A673 (cell line): Measurements from ENCODE around the gene ARFGAP2. TPM values are rescaled to one million over a fixed set of nuclear protein-coding genes. Genes with fewer than 3 reads are reported as not detected.

Experiments used
- Bru-seq: library from RNA; stranded (reverse); fragments of 400-500 nt; gene quantifications from one replicate; lab custom pipeline; 2021; lab: Mats Ljungman, UMichigan
- BruChase-seq, 2 experiments: library from RNA; stranded (reverse); fragments of 400-500 nt; gene quantifications; one replicate each; lab custom pipeline; 2021; lab: Mats Ljungman, UMichigan
- BruUV-seq: library from RNA; stranded (reverse); fragments of 400-500 nt; replicated peaks from 2 replicates; lab custom pipeline; 2021; lab: Mats Ljungman, UMichigan
- CTCF ChIA-PET: fragments of 300-600 bp; sonication (Branson Sonifier 250); formaldehyde crosslinking; loops from one replicate; lab custom pipeline; 2022; ENCODE audit warnings: antibody characterized with exemption; lab: Charles Lee
- POLR2A ChIA-PET: fragments of 300-600 bp; sonication (Branson Sonifier 250); formaldehyde crosslinking; loops from one replicate; lab custom pipeline; 2022; ENCODE audit warnings: antibody characterized with exemption; ENCODE audit not compliant: low non-redundant PET; lab: Charles Lee
- DNase-seq: peaks from one replicate; pipeline ENCODE4 v3.0.0-alpha.2; 2015; ENCODE audit warnings: low spot score
- H3K27ac ChIP-seq: fragments of 200-600 bp; sonication (generic); 2 replicates; pipeline ENCODE4 v1.5.1; 2016; ENCODE audit warnings: mixed run types, low read depth, mild to moderate bottlenecking, mixed read lengths, antibody characterized with exemption, low read length; ENCODE audit not compliant: poor library complexity, severe bottlenecking
- H3K27me3 ChIP-seq: fragments of 200-600 bp; sonication (generic); replicated peaks from 2 replicates; pipeline ENCODE4 v1.6.1; 2017; ENCODE audit warnings: mixed run types, low read depth, mild to moderate bottlenecking, mixed read lengths, antibody characterized with exemption, low read length; ENCODE audit not compliant: insufficient read depth, poor library complexity
- H3K36me3 ChIP-seq: fragments of 200-600 bp; sonication (generic); 2 replicates; pipeline ENCODE4 v1.6.1; 2016; ENCODE audit warnings: mixed run types, mild to moderate bottlenecking, mixed read lengths, antibody characterized with exemption, low read length; ENCODE audit not compliant: insufficient read depth, poor library complexity, severe bottlenecking
- H3K4me1 ChIP-seq: fragments of 200-600 bp; sonication (generic); 2 replicates; pipeline ENCODE4 v1.6.1; 2017; ENCODE audit warnings: mixed run types, mild to moderate bottlenecking, mixed read lengths, antibody characterized with exemption, low read length; ENCODE audit not compliant: insufficient read depth, poor library complexity, severe bottlenecking
- H3K4me3 ChIP-seq: fragments of 200-600 bp; sonication (generic); 2 replicates; pipeline ENCODE4 v1.5.1; 2016; ENCODE audit warnings: low read depth, mixed run types, mild to moderate bottlenecking, mixed read lengths, low read length; ENCODE audit not compliant: poor library complexity, severe bottlenecking
- H3K9me3 ChIP-seq: fragments of 200-600 bp; sonication (generic); 2 replicates; pipeline ENCODE4 v1.6.1; 2016; ENCODE audit warnings: mixed run types, low read depth, mild to moderate bottlenecking, mixed read lengths, antibody characterized with exemption, low read length; ENCODE audit not compliant: poor library complexity, severe bottlenecking
- EZH2 ChIP-seq: fragments of 200-600 bp; sonication (generic); IDR thresholded peaks from 2 replicates; pipeline ENCODE4 v1.6.1; 2017; ENCODE audit warnings: borderline replicate concordance, low read depth, mild to moderate bottlenecking, mixed read lengths, antibody characterized with exemption, low read length; ENCODE audit not compliant: poor library complexity, severe bottlenecking
- intact Hi-C: fragments of 100-400 bp; cut with micrococcal nuclease; formaldehyde crosslinking; loops from one replicate; pipeline ENCODE4 v1.10.0; 2022; ENCODE audit not compliant: unreplicated experiment
- long read RNA-seq: library from polyadenylated mRNA; stranded (forward); transcript quantifications from one replicate; pipeline ENCODE4 v2.0.0, GENCODE V29; 2022
- total RNA-seq: library from RNA; stranded (reverse); gene quantifications from 2 replicates; pipeline ENCODE4 v1.2.3, GENCODE V29; 2021
- TF ChIP-seq, protein P1 (sequence below): fragments of 300-800, 200-600 bp; sonication (generic); conservative IDR thresholded peaks from 2 replicates; pipeline ENCODE4 v1.5.1; 2017; ENCODE audit warnings: low read depth, mild to moderate bottlenecking, antibody characterized with exemption, low read length, moderate library complexity, mixed read lengths

ARFGAP2 gene
- total RNA-seq (179 and 206 TPM in 2 replicates), Bru-seq, nascent RNA (percentile 95 among the genes with signal in this experiment), BruChase-seq, experiment 1, labeled RNA remaining after a 2-hour chase (percentile 97 among the genes with signal in this experiment), BruChase-seq, experiment 2, labeled RNA remaining after a 6-hour chase (percentile 96 among the genes with signal in this experiment)
- long read RNA-seq, transcript ARFGAP2-229 (11 exons, 2,613 nt), result minor isoform, 5 of 494 reads
- long read RNA-seq, transcript ARFGAP2-209 (3 exons, 1,723 nt), result minor isoform, 5 of 494 reads
- long read RNA-seq, transcript ARFGAP2-227 (10 exons, 1,558 nt), result minor isoform, 14 of 494 reads
- long read RNA-seq, transcript ARFGAP2-205 (16 exons, 2,976 nt), result major isoform, 297 of 494 reads
- long read RNA-seq, partial matches to known transcripts, result 30 of 494 reads
- long read RNA-seq, other reads (novel, unspliced or antisense), result 137 of 494 reads

GRCh38 chr11:47176328-47177228, at the start of gene ARFGAP2:
Gene ARFGAP2 (minus strand): TSS chr11:47176879. CDS start chr11:47176853, 26 bp downstream.
- intact Hi-C loops, result loop anchor here (1.0 to 5.0 kb wide), 9 partner anchors 71 to 676 kb away; partner anchors contain the start of genes ACP2 and SLC39A13

GRCh38 chr11:47225552-47226400, 49.1 kb upstream of the ARFGAP2 start:
- ChIA-PET POLR2A (interaction anchor here (0.6 kb wide), 1 partner anchor 48 kb away, joined by 14 read pairs; no protein-coding TSS in a partner anchor), CTCF (no interaction called here)
- H3K27me3 ChIP-seq, result no peaks in the 10 kb centered on the region
- H3K27ac ChIP-seq, result no peak overlapping the region
- BruUV-seq, result no TSS peak
- H3K4me3 ChIP-seq, result no peak overlapping the region
- no peaks in the 10 kb centered on the region for H3K9me3 ChIP-seq
- no peaks in the 10 kb centered on the region for H3K4me1 ChIP-seq
- DNase-seq, result no peak
- peaks cover 46% of the 10 kb centered on the region for H3K36me3 ChIP-seq
- intact Hi-C loops, result no loop called here
- TF ChIP-seq, protein P1, sequence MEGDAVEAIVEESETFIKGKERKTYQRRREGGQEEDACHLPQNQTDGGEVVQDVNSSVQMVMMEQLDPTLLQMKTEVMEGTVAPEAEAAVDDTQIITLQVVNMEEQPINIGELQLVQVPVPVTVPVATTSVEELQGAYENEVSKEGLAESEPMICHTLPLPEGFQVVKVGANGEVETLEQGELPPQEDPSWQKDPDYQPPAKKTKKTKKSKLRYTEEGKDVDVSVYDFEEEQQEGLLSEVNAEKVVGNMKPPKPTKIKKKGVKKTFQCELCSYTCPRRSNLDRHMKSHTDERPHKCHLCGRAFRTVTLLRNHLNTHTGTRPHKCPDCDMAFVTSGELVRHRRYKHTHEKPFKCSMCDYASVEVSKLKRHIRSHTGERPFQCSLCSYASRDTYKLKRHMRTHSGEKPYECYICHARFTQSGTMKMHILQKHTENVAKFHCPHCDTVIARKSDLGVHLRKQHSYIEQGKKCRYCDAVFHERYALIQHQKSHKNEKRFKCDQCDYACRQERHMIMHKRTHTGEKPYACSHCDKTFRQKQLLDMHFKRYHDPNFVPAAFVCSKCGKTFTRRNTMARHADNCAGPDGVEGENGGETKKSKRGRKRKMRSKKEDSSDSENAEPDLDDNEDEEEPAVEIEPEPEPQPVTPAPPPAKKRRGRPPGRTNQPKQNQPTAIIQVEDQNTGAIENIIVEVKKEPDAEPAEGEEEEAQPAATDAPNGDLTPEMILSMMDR, result no peak
- no peak for TF ChIP-seq EZH2

More at GRCh38 chr11:47176328-47177228, at the start of gene ARFGAP2:
- TSS peak; percentile 58 for BruUV-seq
- Histone ChIP-seq H3K27ac (peak within 1 kb of the TSS; percentile 93), H3K4me1 (peaks cover 16% of the 10 kb centered on the region), H3K27me3 (no peaks in the 10 kb centered on the region), H3K36me3 (peaks cover 53% of the 10 kb centered on the region), H3K4me3 (peak within 1 kb of the TSS; percentile 72), H3K9me3 (no peaks in the 10 kb centered on the region)
- peak; percentile 100 for DNase-seq
- ChIA-PET POLR2A (no interaction called here), CTCF (interaction anchor here (2.3 kb wide), 1 partner anchor 83 kb away, joined by 11 read pairs; no protein-coding TSS in a partner anchor)
- no peak for TF ChIP-seq EZH2
- TF ChIP-seq, protein P1, result no peak
